ENCODE data around the gene PTPN1. TPM values are rescaled to one million over a fixed set of nuclear protein-coding genes. Genes with fewer than 3 reads are reported as not detected.

Gene PTPN1
- total and polyA plus RNA-seq, 2 of the 4 experiments (the other 2 are of a cell fraction), result 31.7 to 37.4 TPM

- WGBS, 2 experiments (ENCODE audit: extremely low coverage in 2 of 2, insufficient read length in 1 of 2), result no CpG with 5 or more reads among the region's 26 CpGs
- no peak overlapping the region for H3K9ac ChIP-seq (ENCODE audit: low read depth, low read length)
- H3K4ac ChIP-seq (ENCODE audit: low read depth, low read length), result no peak overlapping the region
- H3K4me3 ChIP-seq (ENCODE audit: insufficient read depth, low read depth, low read length), result no peak overlapping the region
- H3K23ac ChIP-seq (ENCODE audit: low read depth, low read length), result no peak overlapping the region
- no peak overlapping the region for H4K91ac ChIP-seq (ENCODE audit: insufficient read depth, low read depth, low read length)
- no TSS peak for BruUV-seq (replicated peaks)
- no peak overlapping the region for H2AK5ac ChIP-seq (ENCODE audit: low read depth, low read length)
- no peak overlapping the region for H3K56ac ChIP-seq (ENCODE audit: extremely low read depth, insufficient read depth, low read length)
- peaks cover 16 to 46% of the 10 kb centered on the region in 2 experiments for H3K79me1 ChIP-seq (ENCODE audit: low read depth in 1 of 2, low read length in 2 of 2)
- H4K8ac ChIP-seq (ENCODE audit: low read depth in 2 of 2, low read length in 2 of 2), result no peak overlapping the region
- peaks cover 84% of the 10 kb centered on the region for H3K36me3 ChIP-seq (ENCODE audit: control insufficient read depth, insufficient read depth, low read length)
- no peaks in the 10 kb centered on the region for H3K27me3 ChIP-seq (ENCODE audit: control insufficient read depth, insufficient read depth, low read length)
- dilution Hi-C loops (cut with HindIII; ENCODE audit: low sequenced_read_pairs, unreplicated experiment), result no loop called here
- no peaks in the 10 kb centered on the region for H3K9me1 ChIP-seq (ENCODE audit: insufficient read depth, low read length)
- no peak overlapping the region for H2BK120ac ChIP-seq (ENCODE audit: low read depth, low read length)
- no peaks in the 10 kb centered on the region for H3K9me3 ChIP-seq (ENCODE audit: control insufficient read depth, insufficient read depth, low read length)
- TF ChIP-seq POLR2A (IDR thresholded peaks at IDR 0.05; ENCODE audit: low read depth, low read length), result no peak
- TF ChIP-seq CHD1 (IDR thresholded peaks at IDR 0.05; ENCODE audit: low read depth, low read length), result no peak
- no peak for TF ChIP-seq SMC3 (IDR thresholded peaks at IDR 0.05; ENCODE audit: low read depth, low read length)
- TF ChIP-seq MAZ (IDR thresholded peaks at IDR 0.05; ENCODE audit: borderline replicate concordance, low read depth, low read length), result no peak
- no peak for TF ChIP-seq MAFK (IDR thresholded peaks at IDR 0.05; ENCODE audit: low read depth, low read length)
- no peak for TF ChIP-seq NFE2L2 (IDR thresholded peaks at IDR 0.05; ENCODE audit: low read depth, low read length)
- no peak for TF ChIP-seq RAD21 (IDR thresholded peaks at IDR 0.05; ENCODE audit: low read length)
- TF ChIP-seq USF2 (IDR thresholded peaks at IDR 0.05; ENCODE audit: low read depth, low read length), result no peak
- no peak for TF ChIP-seq MXI1 (IDR thresholded peaks at IDR 0.05; ENCODE audit: borderline replicate concordance, low read depth, low read length)
- no peak for TF ChIP-seq ELK1 (IDR thresholded peaks at IDR 0.05; ENCODE audit: borderline replicate concordance, low read depth, low read length)
- no peak overlapping the region for H4K5ac ChIP-seq (ENCODE audit: low read depth, low read length)
- peaks cover 6% of the 10 kb centered on the region; the same call in 1 of the 2 replicates for H3K4me1 ChIP-seq (ENCODE audit: control insufficient read depth, insufficient read depth, low read length)
- no peak for ATAC-seq (ENCODE audit: low read depth)
- POLR2A ChIA-PET (ENCODE audit: unreplicated experiment), result no interaction called here
- peaks cover 22% of the 10 kb centered on the region for H4K20me1 ChIP-seq (ENCODE audit: insufficient read depth, low read length)
- no peak overlapping the region for H2BK20ac ChIP-seq (ENCODE audit: low read depth, low read length)
- H2BK5ac ChIP-seq (ENCODE audit: low read depth, low read length, poor library complexity, severe bottlenecking), result no peak overlapping the region
- no peak overlapping the region for H3K27ac ChIP-seq (ENCODE audit: insufficient read depth, low read length)
- H3K14ac ChIP-seq (replicated peaks; ENCODE audit: low read depth, low read length), result no peak overlapping the region
- H3K4me2 ChIP-seq (ENCODE audit: low read depth, low read length), result no peak overlapping the region
- H2AK9ac ChIP-seq (replicated peaks; ENCODE audit: low read depth, low read length, poor library complexity), result no peak overlapping the region
- no peak for DNase-seq
- no peak overlapping the region for H2AFZ ChIP-seq (replicated peaks; ENCODE audit: low read length, poor library complexity)
- in situ Hi-C loops (cut with MboI; ENCODE audit: low sequenced_read_pairs), result no loop called here
- H3K18ac ChIP-seq (ENCODE audit: low read depth, low read length), result no peak overlapping the region
- CTCF ChIA-PET, result no interaction called here
- H2BK15ac ChIP-seq (ENCODE audit: low read depth, low read length), result no peak overlapping the region
- intact Hi-C loops (cut with micrococcal nuclease), result no loop called here
Observed at GRCh38 chr20:50582591-50583234, 72.5 kb downstream of the PTPN1 start.
